Hematopoietic multipotent progenitor cell treated with erythropoietin and hydrocortisone succinate and interleukin-3 and kit ligand, for 17 days (in vitro differentiated cells): ENCODE measurements around the gene TMEM175.

Experiments used
- DNase-seq: peaks from one replicate; pipeline ENCODE4 v3.0.0-alpha.2; 2015; ENCODE audit warnings: low spot score

The TMEM175 gene

DNA sequence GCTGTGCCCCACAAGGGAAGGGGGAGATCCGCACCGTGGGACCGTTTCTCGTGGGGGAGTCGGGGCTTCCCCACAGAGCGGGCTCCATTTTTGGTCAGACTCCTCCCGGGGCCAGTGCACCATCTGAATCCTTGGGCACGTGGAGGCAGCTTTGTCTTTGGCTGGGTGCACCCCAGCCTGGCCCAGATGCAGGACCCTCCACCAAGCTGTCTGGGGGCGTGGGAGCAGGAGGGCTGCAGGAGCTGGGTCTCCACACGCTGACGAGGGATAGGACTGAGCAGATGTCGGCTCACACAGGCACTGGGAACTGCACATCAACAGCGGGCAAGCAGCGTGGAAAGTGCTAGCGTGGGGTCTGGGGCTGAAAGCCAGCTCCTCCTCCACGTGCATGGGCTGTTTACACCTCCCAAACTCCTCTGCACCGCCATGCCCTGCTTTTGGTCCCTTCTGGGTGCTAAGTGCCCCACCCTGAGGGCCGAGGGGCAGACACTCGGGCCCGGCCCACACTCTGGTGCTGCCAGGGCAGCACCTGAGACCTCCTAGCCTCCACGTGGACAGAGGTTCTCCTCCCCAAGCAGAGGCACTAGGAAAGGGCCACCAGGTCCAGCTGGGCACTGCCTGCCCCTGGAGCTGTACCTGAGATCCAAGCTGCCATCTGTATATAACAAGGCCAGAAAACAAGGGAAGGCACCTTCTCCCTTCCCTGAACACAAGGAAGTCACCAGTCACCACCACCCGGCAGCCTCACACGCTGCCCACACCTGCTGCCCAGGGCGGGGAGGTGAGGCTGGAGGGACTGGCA is 27.3 kb downstream of the TMEM175 start:
- no peak for DNase-seq

DNA sequence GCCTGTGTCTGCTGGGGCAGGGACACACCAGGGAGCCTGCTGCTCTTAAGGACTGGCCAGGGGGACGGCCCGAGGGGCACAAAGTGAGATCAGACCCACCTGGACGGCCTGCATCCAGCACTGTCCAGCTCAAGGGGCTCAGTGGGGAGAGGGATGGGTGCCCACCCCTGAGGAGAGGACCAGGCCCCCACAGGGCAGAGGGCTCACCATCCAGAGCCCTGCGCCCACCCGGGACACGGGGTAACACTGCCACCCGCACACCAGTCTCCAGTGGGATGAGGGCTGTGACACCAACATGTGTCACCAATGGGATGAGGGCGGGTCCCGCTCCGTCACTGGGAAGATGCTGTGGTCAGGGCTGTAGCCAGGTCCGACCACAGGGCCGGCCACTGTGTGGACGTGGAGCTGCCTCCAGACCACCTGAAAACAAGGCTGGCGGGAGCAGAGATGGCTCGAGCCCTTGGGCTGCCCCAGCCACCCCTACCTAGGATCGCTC is 27.9 kb downstream of the TMEM175 start:
- DNase-seq, result no peak

DNA sequence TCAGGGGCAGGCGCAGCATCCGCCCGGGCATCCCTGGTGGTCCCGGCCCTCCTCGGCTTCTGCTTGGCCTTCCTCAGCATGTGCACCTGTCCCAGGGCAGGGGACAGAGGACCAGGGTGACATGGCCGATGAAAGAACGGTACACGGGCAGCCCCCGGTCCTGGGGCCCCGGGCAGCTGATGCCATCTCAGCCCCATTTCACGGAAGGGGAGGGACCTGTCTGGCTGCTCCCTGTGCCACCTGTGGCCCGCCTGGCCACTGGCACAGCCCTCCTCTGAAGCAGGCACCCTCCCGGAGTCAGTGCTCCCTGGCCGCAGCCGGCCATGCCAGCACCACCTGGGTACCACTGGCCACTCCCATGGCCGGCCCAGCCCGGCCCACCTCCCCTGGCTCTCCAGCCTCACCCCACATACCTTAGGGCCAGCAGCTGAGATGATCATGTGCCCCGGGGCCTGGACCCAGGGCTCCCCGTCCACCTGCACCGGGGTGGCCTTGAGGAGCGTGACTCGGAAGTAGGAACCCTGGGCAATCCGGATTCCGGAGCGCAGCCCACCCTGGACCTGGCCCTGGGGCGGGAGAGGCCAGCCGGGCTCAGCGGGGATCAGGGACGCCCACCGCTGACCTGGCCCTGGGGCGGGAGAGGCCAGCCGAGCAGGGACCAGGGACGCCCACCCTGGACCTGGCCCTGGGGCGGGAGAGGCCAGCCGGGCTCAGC is 28.5 kb downstream of the TMEM175 start:
- no peak for DNase-seq

DNA sequence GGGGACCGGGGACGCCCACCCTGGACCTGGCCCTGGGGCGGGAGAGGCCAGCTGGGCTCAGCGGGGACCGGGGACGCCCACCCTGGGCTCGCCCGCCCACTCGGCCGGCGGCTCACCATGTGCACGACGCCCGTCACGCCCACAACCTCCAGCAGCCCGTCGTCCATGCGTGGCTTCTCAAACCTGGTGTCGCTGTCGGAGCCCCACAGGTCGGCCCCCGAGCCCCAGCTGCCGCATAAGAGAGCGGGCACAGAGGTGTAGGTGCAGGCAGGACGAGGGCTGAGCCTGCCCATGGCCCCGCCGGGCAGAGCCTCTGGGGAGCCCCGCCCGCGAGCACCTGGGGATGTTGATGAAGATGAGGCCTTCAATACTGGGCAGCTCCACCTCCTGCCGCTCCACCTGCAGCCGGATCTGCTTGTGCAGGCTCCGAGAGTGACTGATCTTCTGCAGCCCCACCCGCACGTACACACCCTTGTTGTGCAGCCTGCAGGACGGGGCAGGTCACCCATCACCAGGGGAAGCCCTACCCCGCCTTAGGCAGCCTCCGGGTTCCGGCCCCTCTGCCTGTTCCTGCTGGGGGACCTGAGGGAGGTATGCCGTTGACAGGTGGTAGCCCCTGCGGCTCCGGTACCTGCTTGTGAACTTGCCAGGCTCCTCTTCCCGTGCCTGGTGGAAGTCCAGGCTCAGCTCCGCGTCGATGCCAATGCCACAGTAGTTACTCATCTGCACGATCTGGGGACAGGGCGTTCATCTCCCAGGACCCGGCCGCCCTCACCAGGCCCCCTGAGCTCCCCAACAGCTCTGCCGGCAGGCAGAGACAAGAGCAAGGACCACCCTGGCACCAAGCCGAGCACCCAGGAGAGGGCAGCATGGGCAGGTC is 29.3 kb downstream of the TMEM175 start:
- DNase-seq, result no peak

DNA sequence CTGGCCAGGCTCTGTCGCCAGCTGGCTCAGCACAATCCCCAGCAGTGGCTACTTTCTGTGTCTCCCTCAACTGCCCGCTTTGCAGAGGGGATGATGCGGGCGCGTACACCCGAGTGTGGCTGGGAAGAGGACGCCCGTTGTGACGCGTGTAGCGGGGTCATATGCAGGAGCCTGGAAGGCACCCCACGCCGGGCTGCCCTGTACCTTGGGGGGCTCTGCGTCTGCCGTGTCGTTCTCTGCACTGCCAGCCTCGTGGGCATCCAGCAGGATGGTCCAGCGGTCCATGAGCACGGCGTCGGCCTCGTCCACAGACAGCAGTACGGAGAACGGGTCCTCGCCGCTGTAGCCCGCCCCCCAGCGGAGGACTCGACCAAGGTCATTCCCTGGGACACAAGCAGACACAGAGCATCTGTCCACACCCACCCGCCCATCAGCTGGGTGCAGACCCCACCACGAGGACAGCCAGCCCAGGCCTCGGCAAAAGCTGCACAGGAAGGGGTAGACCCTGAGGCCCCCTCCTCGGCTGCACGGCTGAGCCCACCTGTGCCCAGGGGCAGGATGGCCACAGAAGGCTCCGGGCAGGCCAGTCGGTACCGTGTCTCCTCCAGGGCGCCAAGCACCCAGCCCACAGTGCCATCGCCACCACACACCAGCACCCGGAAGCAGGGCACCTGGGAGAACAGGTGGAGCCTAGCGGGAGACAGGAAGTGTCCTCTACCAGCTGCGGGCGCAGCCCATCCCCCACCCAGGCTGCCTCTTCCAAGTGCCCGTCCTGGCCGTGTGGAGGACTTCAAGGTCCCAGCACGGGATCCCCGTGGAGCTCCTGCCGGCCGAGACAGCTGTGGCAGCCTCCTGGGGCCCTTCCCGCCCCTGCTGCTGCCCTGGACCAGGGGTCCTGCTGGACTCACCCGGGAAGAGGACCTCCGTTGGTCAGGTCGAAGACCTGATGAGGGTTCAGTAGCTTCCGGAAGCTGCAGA is 30.3 kb downstream of the TMEM175 start:
- DNase-seq, result no peak

DNA sequence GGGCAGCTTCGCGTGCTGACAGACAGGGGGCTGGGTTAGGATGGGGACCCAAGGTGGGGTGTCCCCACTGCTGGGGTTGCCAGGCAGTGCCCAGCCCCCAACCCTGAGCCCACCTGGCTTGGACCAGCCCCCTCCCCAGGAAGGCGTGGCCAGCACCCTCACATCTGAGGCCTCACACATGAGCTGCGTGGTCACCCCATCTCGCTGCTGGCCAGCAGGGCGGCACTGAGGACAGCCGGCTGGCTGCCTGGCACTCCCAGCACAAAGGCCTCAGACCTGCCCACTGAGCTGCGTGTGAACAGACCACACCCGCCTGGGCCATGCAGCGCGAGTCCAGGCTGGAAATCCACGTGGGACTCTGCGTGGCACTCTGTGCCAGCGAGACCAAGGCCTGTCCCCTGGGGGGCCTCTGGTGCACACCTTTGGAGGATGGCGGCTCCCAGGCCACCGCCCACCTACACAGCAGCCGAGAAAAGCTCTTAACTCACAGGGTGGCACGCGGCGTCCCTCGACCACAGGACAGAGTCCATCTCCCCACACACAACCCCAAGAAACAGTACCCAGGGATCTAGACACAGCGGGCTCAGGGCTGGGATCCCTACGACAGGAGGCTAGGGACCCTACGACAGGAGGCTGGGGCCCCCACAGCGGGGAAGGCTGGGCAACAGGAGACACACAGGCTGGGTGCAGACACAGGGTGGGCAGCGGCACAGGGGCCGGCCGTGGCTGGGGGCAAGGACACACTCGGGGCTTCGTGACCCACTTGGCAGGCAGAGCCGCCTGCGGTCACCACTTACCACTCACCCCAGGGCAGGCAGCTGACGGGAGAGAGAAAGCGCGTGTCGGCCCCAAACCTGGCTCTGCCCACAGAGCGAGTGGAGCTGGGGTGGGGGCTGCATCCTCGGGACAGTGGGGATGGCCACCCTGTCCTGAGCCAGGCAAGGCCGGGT is 31.3 kb downstream of the TMEM175 start:
- DNase-seq, result no peak

DNA sequence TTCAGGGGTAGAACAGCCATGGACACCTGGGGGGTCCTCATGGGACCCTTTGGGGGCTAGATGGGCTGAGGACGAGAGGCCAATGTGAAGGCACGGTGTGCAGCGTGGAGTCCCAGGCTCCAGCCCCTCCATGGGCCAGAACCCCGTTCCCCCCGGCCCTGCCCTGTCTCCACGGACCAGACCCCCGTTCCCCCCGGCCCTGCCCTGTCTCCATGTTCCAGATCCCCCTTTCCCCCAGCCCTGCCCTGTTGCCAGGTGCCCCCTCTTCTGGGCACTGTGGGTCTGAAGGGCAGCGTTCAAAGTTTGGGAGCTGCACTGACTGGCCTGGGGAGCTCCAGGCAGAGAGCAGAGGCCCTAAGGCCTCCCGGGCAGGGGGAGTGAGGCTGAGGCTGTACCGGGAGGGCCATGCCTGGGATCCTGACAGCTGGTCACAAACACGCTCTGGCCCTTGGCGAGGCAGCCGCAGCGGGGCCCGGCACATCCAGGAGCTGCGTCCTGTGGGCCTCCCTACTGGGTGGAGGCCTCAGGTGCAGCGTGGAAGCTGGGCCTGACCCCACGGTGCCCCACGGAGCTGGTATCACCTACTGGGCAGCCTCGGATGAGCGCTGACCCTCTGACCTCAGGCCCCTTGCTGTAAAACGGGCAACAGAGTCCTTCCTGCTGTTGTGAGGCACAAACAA is 32.2 kb downstream of the TMEM175 start:
- no peak for DNase-seq

DNA sequence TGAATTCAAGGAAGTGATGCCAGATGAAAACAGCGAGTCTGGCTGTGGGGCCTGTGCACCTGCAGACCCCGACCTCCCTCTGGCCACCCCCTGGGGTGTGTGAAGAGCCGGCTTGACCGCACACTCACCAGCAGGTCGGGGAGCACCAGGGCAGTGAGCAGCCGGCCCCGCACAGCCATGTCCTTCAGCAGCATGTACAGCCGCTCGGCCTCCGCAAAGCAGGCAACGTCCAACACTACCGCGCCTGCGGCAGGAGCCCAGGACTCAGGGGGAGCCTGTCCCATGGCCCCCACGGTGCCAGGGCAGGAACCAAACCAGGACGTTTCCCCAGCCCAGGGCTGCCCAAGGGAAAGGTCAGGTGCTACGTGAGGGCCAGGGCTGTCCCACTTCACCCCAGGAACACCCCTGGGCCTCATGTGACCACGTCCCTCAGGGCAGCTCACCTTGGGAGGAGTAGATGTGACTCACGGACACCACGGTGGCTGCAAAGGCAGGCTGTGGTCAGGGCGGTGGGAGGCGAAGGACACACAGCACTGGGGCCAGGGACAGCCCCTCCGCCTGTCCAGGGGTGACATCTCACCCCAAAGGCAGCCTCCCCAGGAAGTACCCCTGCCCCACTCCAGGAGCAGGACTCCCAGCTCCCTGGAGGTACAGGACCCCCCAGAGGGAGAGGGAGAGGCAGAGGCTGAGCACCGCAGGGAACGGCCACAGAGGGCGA is 32.9 kb downstream of the TMEM175 start:
- no peak for DNase-seq

DNA sequence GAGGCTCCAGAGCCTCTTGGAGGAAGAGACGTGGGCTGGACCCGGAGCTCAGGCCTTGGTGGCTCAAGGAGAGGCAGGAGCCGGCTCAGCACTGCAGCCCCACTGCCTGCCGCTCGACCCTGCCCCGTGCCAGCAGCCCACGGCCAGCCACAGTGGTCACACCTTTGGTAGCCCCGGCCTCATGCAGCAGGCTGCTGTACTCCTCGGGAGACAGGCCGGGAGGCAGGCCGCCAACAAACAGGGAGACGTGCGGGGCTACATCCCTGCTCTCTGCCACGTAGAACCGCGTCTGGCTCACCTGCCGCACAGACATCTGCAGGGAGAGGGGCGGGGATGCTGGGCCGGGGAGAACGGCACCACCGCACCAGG is 33.5 kb downstream of the TMEM175 start:
- no peak for DNase-seq

DNA sequence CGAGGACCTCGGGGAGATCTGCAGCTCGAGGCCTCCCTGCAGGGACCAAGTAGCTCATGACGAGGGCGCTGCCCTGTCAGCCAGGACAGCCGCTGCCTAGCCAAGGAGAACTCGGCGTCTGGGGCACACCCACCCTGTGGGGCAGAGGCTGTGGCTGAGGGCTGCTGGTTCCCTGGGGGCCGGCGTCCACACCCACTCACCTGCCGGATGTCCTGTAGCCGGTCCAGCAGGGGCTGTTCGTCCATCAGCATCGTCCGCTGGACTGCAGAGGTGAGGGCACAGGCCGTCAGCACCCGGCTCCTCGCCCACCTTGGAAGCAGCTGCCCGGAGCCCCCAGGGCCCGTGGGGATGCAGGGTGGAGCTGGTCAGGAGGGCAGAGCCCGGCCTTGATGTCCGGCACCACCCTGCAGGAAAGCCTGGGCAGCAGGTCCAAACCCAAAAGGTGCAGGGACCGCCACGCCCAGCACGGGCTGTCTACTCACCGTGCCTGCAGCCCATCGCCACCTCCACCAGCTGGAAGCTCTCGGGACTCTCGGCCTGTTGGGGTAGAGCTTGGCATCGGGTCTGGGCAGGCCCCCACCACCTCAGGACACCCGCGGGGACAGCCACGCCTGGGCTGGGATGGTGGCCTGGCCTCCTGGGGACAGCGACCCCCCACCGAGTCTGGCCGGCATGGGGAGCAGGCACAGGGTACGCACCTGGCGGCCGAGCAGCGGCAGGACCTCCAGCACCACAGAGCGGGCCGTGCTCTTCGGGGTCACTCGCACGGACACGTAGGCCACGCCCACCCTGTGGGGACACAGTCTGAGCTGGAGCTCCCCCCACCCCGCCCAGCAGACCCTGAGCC is 34.2 kb downstream of the TMEM175 start:
- no peak for DNase-seq

DNA sequence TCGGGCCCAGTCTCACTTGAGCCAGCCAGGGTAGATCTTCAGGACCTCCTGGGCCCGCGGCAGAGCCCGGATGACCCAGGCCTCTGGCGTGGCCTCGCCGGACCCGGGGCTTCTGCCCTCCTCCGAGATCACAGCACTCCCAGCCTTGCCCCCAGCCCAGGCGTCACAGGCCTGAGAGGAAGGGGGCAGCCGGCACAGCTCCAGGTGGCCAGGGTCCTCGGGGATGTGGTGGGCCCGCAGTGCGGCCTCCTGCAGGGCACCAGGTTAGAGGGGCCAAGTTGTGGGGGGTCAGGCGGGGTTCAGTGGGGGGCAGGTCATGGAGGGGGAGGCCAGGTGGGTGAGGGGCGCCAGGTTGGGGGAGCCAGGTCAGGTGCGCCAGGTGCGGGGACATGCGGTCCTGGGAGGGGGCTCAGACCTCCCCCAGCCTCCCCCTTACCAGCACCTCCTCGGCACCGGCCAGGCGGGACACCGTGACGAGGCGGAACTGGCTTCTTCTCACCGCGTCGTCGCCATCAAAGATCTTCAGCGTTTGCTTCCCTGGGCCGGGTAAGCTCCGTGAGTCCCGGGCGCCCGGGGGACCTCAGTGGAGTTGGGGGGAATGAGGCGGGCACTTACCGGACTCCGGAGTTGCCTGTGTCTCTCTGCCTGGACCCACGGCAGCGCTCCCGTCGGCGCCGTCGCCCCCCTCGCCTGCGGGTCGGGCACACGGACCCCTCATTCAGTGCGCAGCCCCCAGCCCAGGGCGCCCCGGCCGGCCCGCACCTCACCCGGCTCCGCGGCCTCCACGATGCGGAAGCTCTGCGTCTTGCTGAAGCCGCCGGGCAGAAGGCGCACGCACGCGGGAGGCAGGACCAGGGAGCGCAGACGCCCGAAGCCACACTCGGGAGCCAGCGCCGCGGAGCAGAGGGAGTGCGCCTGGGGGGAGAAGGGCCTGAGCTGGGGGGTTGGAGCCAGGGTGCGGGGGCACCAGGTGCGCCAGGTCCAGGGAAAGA is 35.1 kb downstream of the TMEM175 start:
- no peak for DNase-seq

DNA sequence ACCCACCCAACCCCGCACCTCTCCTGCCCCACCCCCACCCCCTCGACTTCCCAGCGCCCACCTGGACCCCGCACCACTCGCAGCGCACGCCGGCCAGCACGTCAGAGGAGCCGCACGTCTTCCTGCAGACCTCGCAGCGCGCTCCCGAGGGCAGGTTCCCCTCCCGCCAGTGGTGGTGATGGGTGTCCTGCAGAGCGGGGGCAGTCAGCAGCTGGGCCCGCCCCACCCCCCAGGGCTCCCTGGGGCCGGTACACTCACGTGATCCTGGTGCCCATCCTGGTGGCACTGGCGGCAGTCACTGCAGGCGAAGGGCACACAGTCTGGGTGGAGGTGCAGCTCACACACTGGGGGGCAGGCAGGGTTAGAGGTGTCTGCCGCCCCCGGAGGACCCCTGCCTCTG is 36.0 kb downstream of the TMEM175 start:
- DNase-seq, result no peak

DNA sequence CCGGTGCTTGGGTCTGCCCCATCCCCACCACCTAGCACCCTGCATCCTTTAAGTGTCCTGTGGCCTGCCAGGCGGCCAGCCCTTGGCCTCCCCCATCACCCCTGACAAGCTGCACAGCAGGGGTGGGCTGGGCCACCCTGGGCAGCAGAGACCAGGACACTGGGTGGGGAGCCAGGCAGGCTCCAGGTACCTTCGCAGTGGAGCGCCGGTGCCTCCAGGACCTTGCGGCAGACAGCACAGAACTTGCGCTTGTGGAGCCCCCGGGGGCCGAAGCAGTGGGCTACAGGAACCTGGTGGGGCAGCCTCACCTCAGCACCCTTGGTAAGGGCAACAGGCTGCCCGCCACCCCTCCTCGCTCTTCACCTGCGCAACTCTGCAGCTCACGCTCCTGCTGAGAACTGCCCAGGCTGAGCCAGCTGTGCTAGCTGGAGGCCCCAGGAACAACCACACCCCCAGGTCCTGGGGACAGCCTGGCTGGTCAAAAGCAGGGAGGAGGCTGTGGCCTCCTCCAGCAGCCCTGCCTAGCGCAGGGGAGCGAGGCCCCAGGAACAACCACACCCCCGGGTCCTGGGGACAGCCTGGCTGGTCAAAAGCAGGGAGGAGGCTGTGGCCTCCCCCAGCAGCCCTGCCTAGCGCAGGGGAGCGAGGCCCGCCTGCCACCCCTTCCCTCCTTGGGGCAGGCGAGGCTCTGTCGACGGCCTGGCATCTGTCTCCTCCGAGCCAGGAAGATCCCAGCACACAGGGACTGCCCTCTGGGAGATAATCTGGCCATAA is 36.5 kb downstream of the TMEM175 start:
- no peak for DNase-seq

DNA sequence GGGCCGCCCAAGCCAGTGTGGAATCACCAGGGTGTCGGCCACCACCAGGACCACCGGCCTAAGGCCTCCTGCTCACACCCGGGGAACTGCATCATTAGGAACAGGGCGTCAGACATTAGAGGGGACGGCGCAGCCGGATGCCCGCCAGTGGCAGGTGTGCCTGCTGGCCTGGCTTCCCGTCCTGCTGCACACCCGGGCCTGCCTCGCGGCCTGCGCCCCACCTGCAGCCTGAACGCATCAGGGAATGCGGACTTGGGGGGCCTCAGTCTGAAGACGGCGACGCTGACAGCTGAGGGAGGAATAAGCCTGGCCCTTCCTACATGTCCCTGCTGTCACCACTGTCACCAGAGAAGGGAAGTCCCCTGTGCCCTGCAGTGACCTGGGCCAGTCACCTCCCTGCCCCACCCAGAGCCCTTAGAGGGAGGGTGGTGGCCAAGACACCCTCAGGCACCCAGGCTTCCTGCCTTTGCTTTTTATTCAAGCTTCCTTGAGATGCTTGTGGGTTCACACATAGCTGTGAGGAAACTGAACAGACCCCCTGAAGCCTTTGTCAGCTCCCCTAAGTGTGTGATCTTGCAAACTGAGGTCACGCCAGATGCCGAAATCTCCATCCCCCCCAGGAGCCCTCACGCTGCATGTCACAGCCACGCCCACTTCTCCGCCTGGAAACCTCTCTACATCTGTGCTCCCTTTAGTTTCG is 37.9 kb downstream of the TMEM175 start:
- DNase-seq, result no peak

DNA sequence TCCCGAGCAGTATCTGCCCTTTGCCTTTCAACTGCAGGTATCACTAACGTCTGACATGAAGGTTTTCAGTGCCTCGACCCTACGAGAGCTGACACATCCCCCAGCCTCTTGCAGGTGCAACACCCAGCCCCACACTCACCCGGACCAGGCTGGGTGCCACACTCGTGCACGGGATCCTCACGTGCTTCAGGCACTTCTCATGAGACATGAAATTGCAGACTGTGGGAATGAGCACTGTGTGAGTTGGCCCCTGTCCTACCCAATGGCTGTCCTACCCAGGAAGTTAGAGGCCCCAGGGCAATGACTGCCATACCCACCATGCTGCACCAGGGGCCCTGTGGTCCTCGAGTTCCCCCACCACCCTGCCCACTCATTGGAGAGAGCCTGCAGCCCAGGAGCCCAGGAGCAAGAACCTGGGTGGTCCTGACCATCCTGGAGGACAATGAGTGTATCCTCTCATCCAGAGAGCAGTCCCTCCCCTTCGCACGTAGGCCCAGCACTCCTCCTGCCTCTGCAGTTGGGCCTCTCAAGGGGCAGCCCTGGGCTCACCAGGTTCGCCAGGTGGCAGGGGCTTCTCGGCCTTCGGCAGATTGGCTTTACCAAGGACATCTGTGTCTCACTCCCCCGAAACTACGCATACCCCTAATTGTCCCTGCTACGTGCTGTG is 38.7 kb downstream of the TMEM175 start:
- no peak for DNase-seq
